Upper lobe of left lung (tissue), 4 donors: Measurements from ENCODE around the gene STK10.

ENCODE experiments used
- CTCF ChIP-seq, 6 experiments: fragments of 450-650 bp in 4 of 6; fragments of 200-600 bp in 2 of 6; sonication (generic) in 2 of 6; IDR thresholded peaks; one replicate each; pipeline ENCODE4 v1.5.1; 2016 to 2019; ENCODE audit warnings: antibody characterized with exemption in 6 of 6
- EP300 ChIP-seq, 4 donors: sonication (generic); formaldehyde crosslinking; IDR thresholded peaks; one replicate each; pipeline ENCODE4 v1.5.1; 2017; ENCODE audit warnings: antibody characterized with exemption in 4 of 4, control low read depth in 2 of 4
- POLR2A ChIP-seq, 4 donors: fragments of 450-650 bp; IDR thresholded peaks; one replicate each; pipeline ENCODE4 v1.5.1; 2016 to 2017; ENCODE audit warnings: antibody characterized with exemption in 4 of 4, mild to moderate bottlenecking in 2 of 4
- POLR2AphosphoS5 ChIP-seq, 2 donors: sonication (generic); formaldehyde crosslinking; IDR thresholded peaks; one replicate each; pipeline ENCODE4 v1.5.1; 2017; ENCODE audit warnings: antibody characterized with exemption in 2 of 2

GRCh38 chr5:172098883-172099282, 89.1 kb downstream of the STK10 start:
- TF ChIP-seq POLR2AphosphoS5 (IDR thresholded peaks at IDR 0.05) (no peak), CTCF (IDR thresholded peaks at IDR 0.05) (no peak), EP300 (IDR thresholded peaks at IDR 0.05) (no peak), POLR2A (IDR thresholded peaks at IDR 0.05) (no peak)
